PC-9 (cell line): ENCODE data around the gene SMIM7. TPM values are rescaled to one million over a fixed set of nuclear protein-coding genes. Genes with fewer than 3 reads are reported as not detected.
A peak's percentile ranks its signal among the peaks of the same experiment; 100 is the strongest.

Experiments used
- Bru-seq: library from RNA; stranded (reverse); fragments of 400-500 nt; gene quantifications from one replicate; lab custom pipeline; 2021; lab: Mats Ljungman, UMichigan
- BruChase-seq, 2 experiments: library from RNA; stranded (reverse); fragments of 400-500 nt; gene quantifications; one replicate each; lab custom pipeline; 2021; lab: Mats Ljungman, UMichigan
- BruUV-seq: library from RNA; stranded (reverse); fragments of 400-500 nt; replicated peaks from 2 replicates; lab custom pipeline; 2021; lab: Mats Ljungman, UMichigan
- CTCF ChIA-PET: fragments of 300-600 bp; sonication (Branson Sonifier 250); formaldehyde crosslinking; loops from one replicate; lab custom pipeline; 2022; ENCODE audit warnings: antibody characterized with exemption; lab: Charles Lee
- POLR2A ChIA-PET: fragments of 300-600 bp; sonication (Branson Sonifier 250); formaldehyde crosslinking; loops from one replicate; lab custom pipeline; 2022; ENCODE audit warnings: antibody characterized with exemption; ENCODE audit not compliant: unreplicated experiment; lab: Charles Lee
- DNase-seq, 2 experiments: peaks; one replicate each; pipeline versions ENCODE4 v3.0.0 to v3.0.0-alpha.2; 2015 to 2022; ENCODE audit warnings: mixed read lengths in 1 of 2
- H2AFZ ChIP-seq: fragments of 200-600 bp; sonication (generic); 2 replicates; pipeline ENCODE4 v1.8.1; 2017; ENCODE audit warnings: antibody characterized with exemption
- H3F3A ChIP-seq: fragments of 200-600 bp; sonication (generic); 2 replicates; pipeline ENCODE4 v1.8.1; 2017; ENCODE audit warnings: antibody characterized with exemption, mild to moderate bottlenecking, low read depth; ENCODE audit not compliant: insufficient read depth
- H3K27ac ChIP-seq: fragments of 200-600 bp; sonication (generic); 2 replicates; pipeline ENCODE4 v1.6.1; 2016; ENCODE audit warnings: mixed run types
- H3K27me3 ChIP-seq: fragments of 200-600 bp; sonication (generic); 2 replicates; pipeline ENCODE4 v1.6.1; 2016; ENCODE audit warnings: low read depth, mixed run types; ENCODE audit not compliant: insufficient read depth
- H3K36me3 ChIP-seq: fragments of 200-600 bp; sonication (generic); 2 replicates; pipeline ENCODE4 v1.6.1; 2016; ENCODE audit warnings: low read depth, mixed run types
- H3K4me1 ChIP-seq: fragments of 200-600 bp; sonication (generic); replicated peaks from 2 replicates; pipeline ENCODE4 v1.6.1; 2016; ENCODE audit warnings: mixed run types; ENCODE audit not compliant: insufficient read depth
- H3K4me2 ChIP-seq: fragments of 200-600 bp; sonication (generic); 2 replicates; pipeline ENCODE4 v1.6.1; 2017; ENCODE audit warnings: mixed run types
- H3K4me3 ChIP-seq: fragments of 200-600 bp; sonication (generic); 2 replicates; pipeline ENCODE4 v1.6.1; 2016; ENCODE audit warnings: mixed run types
- H3K79me2 ChIP-seq: fragments of 200-600 bp; sonication (generic); 2 replicates; pipeline ENCODE4 v1.6.1; 2017; ENCODE audit warnings: low read depth, mixed run types
- H3K9me2 ChIP-seq: fragments of 200-600 bp; sonication (generic); 2 replicates; pipeline ENCODE4 v1.8.1; 2017; ENCODE audit warnings: mild to moderate bottlenecking; ENCODE audit not compliant: insufficient read depth
- H3K9me3 ChIP-seq: fragments of 200-600 bp; sonication (generic); 2 replicates; pipeline ENCODE4 v1.8.1; 2016; ENCODE audit warnings: low read depth; ENCODE audit not compliant: insufficient read depth
- H4K20me1 ChIP-seq: fragments of 200-600 bp; sonication (generic); 2 replicates; pipeline ENCODE4 v1.8.1; 2017; ENCODE audit not compliant: insufficient read depth
- EZH2 ChIP-seq: fragments of 200-600 bp; sonication (generic); IDR thresholded peaks from 2 replicates; pipeline ENCODE4 v1.8.0; 2017; ENCODE audit warnings: antibody characterized with exemption, low read depth
- intact Hi-C: fragments of 100-400 bp; cut with micrococcal nuclease; formaldehyde crosslinking; loops from one replicate; pipeline ENCODE4 v1.10.0; 2022; ENCODE audit not compliant: unreplicated experiment
- long read RNA-seq: library from polyadenylated mRNA; stranded (forward); transcript quantifications from one replicate; pipeline ENCODE4 v2.0.0, GENCODE V29; 2022
- total RNA-seq: library from RNA; stranded (reverse); gene quantifications from 2 replicates; pipeline ENCODE4 v1.2.3, GENCODE V29; 2021
- TF ChIP-seq, protein P1 (sequence below): fragments of 200-600 bp; sonication (generic); conservative IDR thresholded peaks from 2 replicates; pipeline ENCODE4 v1.6.1; 2017; ENCODE audit warnings: mixed run types, antibody characterized with exemption, mild to moderate bottlenecking, moderate library complexity

SMIM7 gene
- total RNA-seq (69.7 and 72.9 TPM in 2 replicates), Bru-seq, nascent RNA (percentile 93 among the genes with signal in this experiment), BruChase-seq, experiment 1, labeled RNA remaining after a 2-hour chase (percentile 97 among the genes with signal in this experiment), BruChase-seq, experiment 2, labeled RNA remaining after a 6-hour chase (percentile 97 among the genes with signal in this experiment)
- long read RNA-seq, transcript SMIM7-215 (6 exons, 975 nt) = minor isoform, 10 of 108 reads
- long read RNA-seq, transcript SMIM7-217 (6 exons, 1,123 nt) = minor isoform, 5 of 108 reads
- long read RNA-seq, transcript SMIM7-208 (5 exons, 2,776 nt) = major isoform, 59 of 108 reads
- long read RNA-seq, transcript SMIM7-214 (4 exons, 1,075 nt) = minor isoform, 8 of 108 reads
- long read RNA-seq, partial matches to known transcripts = 4 of 108 reads
- long read RNA-seq, other reads (novel, unspliced or antisense) = 10 of 108 reads

GRCh38 chr19:16659832-16660708 is at the start of gene SMIM7:
TSS of gene SMIM7 (minus strand) at chr19:16660144. CDS start at chr19:16660110, 34 bp downstream.
- ChIA-PET CTCF (interaction anchor here (0.6 kb wide), 1 partner anchor 46 kb away, joined by 4 read pairs; no protein-coding TSS in a partner anchor), POLR2A (interaction anchor here (0.5 kb wide), 2 partner anchors 721 to 1534 kb away, joined by 6 to 29 read pairs; a partner anchor contains a TSS)
- intact Hi-C loops = no loop called here
- Histone ChIP-seq H3K27ac (peak within 1 kb of the TSS; percentile 40; the same call in 1 of the 2 replicates), H3F3A (peaks cover 5% of the 10 kb centered on the region), H3K9me2 (no peaks in the 10 kb centered on the region), H3K79me2 (peaks cover 42% of the 10 kb centered on the region), H3K36me3 (peaks cover 9% of the 10 kb centered on the region; the same call in 1 of the 2 replicates), H2AFZ (peak within 1 kb of the TSS; percentile 95), H3K4me3 (peak within 1 kb of the TSS; percentile 92), H4K20me1 (peaks cover 40% of the 10 kb centered on the region), H3K4me2 (peak within 1 kb of the TSS; percentile 98), H3K4me1 (peaks cover 22% of the 10 kb centered on the region), H3K27me3 (no peaks in the 10 kb centered on the region), H3K9me3 (no peaks in the 10 kb centered on the region)
- DNase-seq = peak; percentile 96 to 99
- TF ChIP-seq EZH2 = no peak
- TF ChIP-seq, protein P1, sequence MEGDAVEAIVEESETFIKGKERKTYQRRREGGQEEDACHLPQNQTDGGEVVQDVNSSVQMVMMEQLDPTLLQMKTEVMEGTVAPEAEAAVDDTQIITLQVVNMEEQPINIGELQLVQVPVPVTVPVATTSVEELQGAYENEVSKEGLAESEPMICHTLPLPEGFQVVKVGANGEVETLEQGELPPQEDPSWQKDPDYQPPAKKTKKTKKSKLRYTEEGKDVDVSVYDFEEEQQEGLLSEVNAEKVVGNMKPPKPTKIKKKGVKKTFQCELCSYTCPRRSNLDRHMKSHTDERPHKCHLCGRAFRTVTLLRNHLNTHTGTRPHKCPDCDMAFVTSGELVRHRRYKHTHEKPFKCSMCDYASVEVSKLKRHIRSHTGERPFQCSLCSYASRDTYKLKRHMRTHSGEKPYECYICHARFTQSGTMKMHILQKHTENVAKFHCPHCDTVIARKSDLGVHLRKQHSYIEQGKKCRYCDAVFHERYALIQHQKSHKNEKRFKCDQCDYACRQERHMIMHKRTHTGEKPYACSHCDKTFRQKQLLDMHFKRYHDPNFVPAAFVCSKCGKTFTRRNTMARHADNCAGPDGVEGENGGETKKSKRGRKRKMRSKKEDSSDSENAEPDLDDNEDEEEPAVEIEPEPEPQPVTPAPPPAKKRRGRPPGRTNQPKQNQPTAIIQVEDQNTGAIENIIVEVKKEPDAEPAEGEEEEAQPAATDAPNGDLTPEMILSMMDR = peak; percentile 25; the same call in 1 of the 2 replicates
- TSS peak; percentile 66 for BruUV-seq

- no peaks in the 10 kb centered on the region for H3K36me3 ChIP-seq
- no peaks in the 10 kb centered on the region for H4K20me1 ChIP-seq
- peaks cover 8% of the 10 kb centered on the region; the same call in 1 of the 2 replicates for H3F3A ChIP-seq
- intact Hi-C loops = no loop called here
- no peaks in the 10 kb centered on the region for H3K9me3 ChIP-seq
- no peaks in the 10 kb centered on the region for H3K79me2 ChIP-seq
- no peaks in the 10 kb centered on the region for H3K9me2 ChIP-seq
- H3K4me3 ChIP-seq = no peak overlapping the region
- no peak for DNase-seq
- H2AFZ ChIP-seq = no peak overlapping the region
- TF ChIP-seq, protein P1 = no peak
- no peak for TF ChIP-seq EZH2
- H3K4me2 ChIP-seq = no peak overlapping the region
- CTCF ChIA-PET = no interaction called here
- BruUV-seq = no TSS peak
- no peaks in the 10 kb centered on the region for H3K4me1 ChIP-seq
- POLR2A ChIA-PET = interaction anchor here (0.6 kb wide), 1 partner anchor 15 kb away, joined by 4 read pairs; no protein-coding TSS in a partner anchor
- no peaks in the 10 kb centered on the region for H3K27me3 ChIP-seq
- H3K27ac ChIP-seq = no peak overlapping the region
These were observed 43.7 kb upstream of the SMIM7 start for GRCh38 chr19:16703677-16704076.

- POLR2A ChIA-PET = interaction anchor here (0.6 kb wide), 2 partner anchors 32 to 255 kb away, joined by 4 to 9 read pairs; no protein-coding TSS in a partner anchor
- no TSS peak for BruUV-seq
- Histone ChIP-seq H3K27ac (no peak overlapping the region), H3F3A (peaks cover 8% of the 10 kb centered on the region; the same call in 1 of the 2 replicates), H3K36me3 (no peaks in the 10 kb centered on the region), H3K27me3 (no peaks in the 10 kb centered on the region), H2AFZ (no peak overlapping the region), H3K9me2 (no peaks in the 10 kb centered on the region), H3K4me3 (no peak overlapping the region), H3K4me1 (no peaks in the 10 kb centered on the region), H4K20me1 (no peaks in the 10 kb centered on the region), H3K9me3 (no peaks in the 10 kb centered on the region), H3K79me2 (no peaks in the 10 kb centered on the region), H3K4me2 (no peak overlapping the region)
- DNase-seq = peak; percentile 24 to 75
- TF ChIP-seq, protein P1 = no peak
- TF ChIP-seq EZH2 = no peak
- CTCF ChIA-PET = interaction anchor here (0.6 kb wide), 1 partner anchor 15 kb away, joined by 3 read pairs; no protein-coding TSS in a partner anchor
- intact Hi-C loops = no loop called here
These were observed 42.2 kb upstream of the SMIM7 start for GRCh38 chr19:16702123-16702522.
